HFFc6 (cell line): Measurements from ENCODE around the gene CYP2U1. TPM values are rescaled to one million over a fixed set of nuclear protein-coding genes. Genes with fewer than 3 reads are reported as not detected.
A peak's percentile ranks its signal among the peaks of the same experiment; 100 is the strongest.

ENCODE experiments used
- DNase-seq: peaks from one replicate; pipeline ENCODE4 v3.0.0-alpha.2; 2018
- H3K27ac Mint-ChIP-seq: 2 replicates; pipeline ENCODE4 v1.8.0; 2020; ENCODE audit warnings: mild to moderate bottlenecking, mixed read lengths
- H3K27me3 Mint-ChIP-seq: 2 replicates; pipeline ENCODE4 v1.8.0; 2021; ENCODE audit warnings: mild to moderate bottlenecking, moderate library complexity, mixed read lengths; ENCODE audit not compliant: insufficient read depth
- H3K36me3 Mint-ChIP-seq: 2 replicates; pipeline ENCODE4 v1.8.0; 2021; ENCODE audit warnings: low read depth, mixed read lengths
- H3K4me1 Mint-ChIP-seq: 2 replicates; pipeline ENCODE4 v1.8.0; 2020; ENCODE audit warnings: low read depth, mixed read lengths
- H3K4me3 Mint-ChIP-seq: 2 replicates; pipeline ENCODE4 v1.8.0; 2020; ENCODE audit warnings: mild to moderate bottlenecking, moderate library complexity, mixed read lengths
- H3K9me3 Mint-ChIP-seq: 2 replicates; pipeline ENCODE4 v1.8.0; 2020; ENCODE audit warnings: mild to moderate bottlenecking, mixed read lengths
- CTCF ChIP-seq: fragments of 200-600 bp; sonication (generic); IDR thresholded peaks from 2 replicates; pipeline ENCODE4 v1.5.0; 2021; ENCODE audit warnings: antibody characterized with exemption, mild to moderate bottlenecking
- total RNA-seq, 6 experiments: library from RNA; stranded (reverse); fragmentation: NEBNext Ultra II Directional; extraction: Animal tissue kit (Norgen Biotek cat#: 25700); gene quantifications; 2 replicates in 1 of 6; 3 replicates in 5 of 6; pipeline ENCODE4 v1.2.3, GENCODE V29; 2021

CYP2U1 gene
- total RNA-seq, 6 experiments from 2014 or later: 17.7 to 25.5 (median 21.7) TPM

- Mint-ChIP-seq H3K27ac (no peak overlapping the region), H3K9me3 (peaks cover 5% of the 10 kb centered on the region), H3K4me1 (peaks cover 47% of the 10 kb centered on the region), H3K4me3 (no peak overlapping the region), H3K27me3 (no peaks in the 10 kb centered on the region; the same call in 1 of the 2 replicates), H3K36me3 (peaks cover 33% of the 10 kb centered on the region)
- DNase-seq: no peak
- TF ChIP-seq CTCF: no peak
Measured at GRCh38 chr4:107893171-107894137, 37.9 kb upstream of the CYP2U1 start.

- Mint-ChIP-seq H3K9me3 (no peaks in the 10 kb centered on the region; the same call in none of the 2 replicates), H3K36me3 (peaks cover 28% of the 10 kb centered on the region), H3K4me1 (peaks cover 47% of the 10 kb centered on the region), H3K4me3 (no peak overlapping the region), H3K27ac (no peak overlapping the region), H3K27me3 (no peaks in the 10 kb centered on the region; the same call in 1 of the 2 replicates)
- TF ChIP-seq CTCF: no peak
- no peak for DNase-seq
Measured at GRCh38 chr4:107894138-107894603, 37.2 kb upstream of the CYP2U1 start.

- DNase-seq: peak; percentile 97
- peak overlapping the region; percentile 72 for H3K4me3 Mint-ChIP-seq
- H3K27ac Mint-ChIP-seq: peak overlapping the region; percentile 77
Measured at GRCh38 chr4:107896158-107896645, 35.1 kb upstream of the CYP2U1 start.

GRCh38 chr4:107896646-107897045 lies 34.7 kb upstream of the CYP2U1 start:
- Mint-ChIP-seq H3K9me3 (no peaks in the 10 kb centered on the region; the same call in 1 of the 2 replicates), H3K27ac (peak overlapping the region; percentile 77), H3K4me3 (peak overlapping the region; percentile 72), H3K4me1 (peaks cover 54% of the 10 kb centered on the region), H3K36me3 (peaks cover 22% of the 10 kb centered on the region), H3K27me3 (no peaks in the 10 kb centered on the region; the same call in 1 of the 2 replicates)
- DNase-seq: no peak
- TF ChIP-seq CTCF: no peak

More at GRCh38 chr4:107896158-107896645, 35.1 kb upstream of the CYP2U1 start:
- Mint-ChIP-seq H3K27me3 (no peaks in the 10 kb centered on the region; the same call in 1 of the 2 replicates), H3K36me3 (peaks cover 24% of the 10 kb centered on the region), H3K9me3 (no peaks in the 10 kb centered on the region; the same call in 1 of the 2 replicates), H3K4me1 (peaks cover 54% of the 10 kb centered on the region)
- no peak for TF ChIP-seq CTCF

GRCh38 chr4:107897823-107898222 lies 33.5 kb upstream of the CYP2U1 start:
- peaks cover 25% of the 10 kb centered on the region for H3K36me3 Mint-ChIP-seq
- H3K27me3 Mint-ChIP-seq: no peaks in the 10 kb centered on the region; the same call in 1 of the 2 replicates
- peaks cover 54% of the 10 kb centered on the region for H3K4me1 Mint-ChIP-seq
- no peak for TF ChIP-seq CTCF
- H3K27ac Mint-ChIP-seq: no peak overlapping the region
- H3K9me3 Mint-ChIP-seq: no peaks in the 10 kb centered on the region
- no peak overlapping the region for H3K4me3 Mint-ChIP-seq
- no peak for DNase-seq
